Neural progenitor cell (in vitro differentiated cells): ENCODE measurements around the gene C8A. TPM values are rescaled to one million over a fixed set of nuclear protein-coding genes. Genes with fewer than 3 reads are reported as not detected.
A peak's percentile ranks its signal among the peaks of the same experiment; 100 is the strongest.

ENCODE experiments used
- DNase-seq: peaks from one replicate; pipeline ENCODE4 v3.0.0-alpha.2; 2016; ENCODE audit warnings: low spot score
- H2AFZ ChIP-seq: fragments of 200-600 bp; sonication (generic); replicated peaks from 2 replicates; pipeline ENCODE4 v1.6.1; 2016; ENCODE audit warnings: antibody characterized with exemption
- H3F3A ChIP-seq: fragments of 200-600 bp; sonication (generic); 2 replicates; pipeline ENCODE4 v1.6.1; 2016; ENCODE audit warnings: antibody characterized with exemption, low read depth
- H3K27ac ChIP-seq: fragments of 200-600 bp; sonication (generic); 2 replicates; pipeline ENCODE4 v1.5.1; 2016; ENCODE audit warnings: mild to moderate bottlenecking
- H3K27me3 ChIP-seq: fragments of 200-600 bp; sonication (generic); 2 replicates; pipeline ENCODE4 v1.6.1; 2016; ENCODE audit warnings: mild to moderate bottlenecking, moderate library complexity
- H3K36me3 ChIP-seq: fragments of 200-600 bp; sonication (generic); 2 replicates; pipeline ENCODE4 v1.5.1; 2016
- H3K4me1 ChIP-seq: fragments of 200-600 bp; sonication (generic); 2 replicates; pipeline ENCODE4 v1.6.1; 2016; ENCODE audit warnings: mixed run types
- H3K4me2 ChIP-seq: fragments of 200-600 bp; sonication (generic); 2 replicates; pipeline ENCODE4 v1.6.1; 2016
- H3K4me3 ChIP-seq: fragments of 200-600 bp; sonication (generic); 2 replicates; pipeline ENCODE4 v1.5.1; 2016
- H3K79me2 ChIP-seq: fragments of 200-600 bp; sonication (generic); 2 replicates; pipeline ENCODE4 v1.6.1; 2016; ENCODE audit warnings: low read depth
- H3K9ac ChIP-seq: fragments of 200-600 bp; sonication (generic); 2 replicates; pipeline ENCODE4 v1.6.1; 2016
- H3K9me3 ChIP-seq: fragments of 200-600 bp; sonication (generic); 2 replicates; pipeline ENCODE4 v1.5.1; 2016; ENCODE audit warnings: low read depth
- H4K20me1 ChIP-seq: fragments of 200-600 bp; sonication (generic); 2 replicates; pipeline ENCODE4 v1.6.1; 2016; ENCODE audit warnings: low read depth
- H3K27ac Mint-ChIP-seq: 3 replicates; pipeline ENCODE4 v1.8.0; 2021; ENCODE audit warnings: mixed read lengths
- H3K27me3 Mint-ChIP-seq: 2 replicates; pipeline ENCODE4 v1.8.0; 2022; ENCODE audit warnings: low read depth, mild to moderate bottlenecking, inconsistent platforms, moderate library complexity, mixed read lengths; ENCODE audit not compliant: insufficient read depth
- H3K36me3 Mint-ChIP-seq: 3 replicates; pipeline ENCODE4 v1.8.0; 2021; ENCODE audit warnings: mixed read lengths
- H3K4me1 Mint-ChIP-seq: 3 replicates; pipeline ENCODE4 v1.8.0; 2021; ENCODE audit warnings: mixed read lengths
- H3K4me3 Mint-ChIP-seq: 3 replicates; pipeline ENCODE4 v1.8.0; 2021; ENCODE audit warnings: mild to moderate bottlenecking, moderate library complexity, mixed read lengths
- H3K9me3 Mint-ChIP-seq: 3 replicates; pipeline ENCODE4 v1.8.0; 2020; ENCODE audit warnings: mixed read lengths
- CTCF ChIP-seq: fragments of 200-600 bp; sonication (generic); IDR thresholded peaks from 2 replicates; pipeline ENCODE4 v1.5.1; 2017; ENCODE audit warnings: antibody characterized with exemption, mild to moderate bottlenecking
- EZH2 ChIP-seq: fragments of 200-600 bp; sonication (generic); IDR thresholded peaks from 2 replicates; pipeline ENCODE4 v1.6.1; 2017; ENCODE audit warnings: antibody characterized with exemption, mild to moderate bottlenecking, moderate library complexity
- EZH2phosphoT487 ChIP-seq: fragments of 200-600 bp; sonication (generic); IDR thresholded peaks from 2 replicates; pipeline ENCODE4 v1.6.1; 2017; ENCODE audit warnings: antibody characterized with exemption
- total RNA-seq: library from RNA; depleted of rRNA; stranded (reverse); fragments of >200 nt; gene quantifications from 2 replicates; pipeline ENCODE4 v1.2.3, GENCODE V29; 2015; ENCODE audit warnings: low replicate concordance

The C8A gene
- total RNA-seq, 1 donor from 2014 or later, result not detected

GRCh38 chr1:56874689-56875088 is 20.1 kb downstream of the C8A start:
- TF ChIP-seq EZH2phosphoT487, result no peak
- no peaks in the 10 kb centered on the region for H3K36me3 Mint-ChIP-seq
- H3K36me3 ChIP-seq, result no peaks in the 10 kb centered on the region
- H3K4me2 ChIP-seq, result no peak overlapping the region
- DNase-seq, result no peak
- no peaks in the 10 kb centered on the region for H3F3A ChIP-seq
- no peaks in the 10 kb centered on the region for H4K20me1 ChIP-seq
- no peak overlapping the region for H3K27ac Mint-ChIP-seq
- H3K9me3 ChIP-seq, result no peaks in the 10 kb centered on the region
- peaks cover 3% of the 10 kb centered on the region for H3K9me3 Mint-ChIP-seq
- no peaks in the 10 kb centered on the region for H3K79me2 ChIP-seq
- no peak overlapping the region for H3K9ac ChIP-seq
- peaks cover 4% of the 10 kb centered on the region for H3K27me3 ChIP-seq
- no peak overlapping the region for H3K4me3 ChIP-seq
- H2AFZ ChIP-seq, result no peak overlapping the region
- H3K27me3 Mint-ChIP-seq, result peaks cover 6% of the 10 kb centered on the region
- no peak overlapping the region for H3K27ac ChIP-seq
- H3K4me3 Mint-ChIP-seq, result no peak overlapping the region
- no peaks in the 10 kb centered on the region for H3K4me1 ChIP-seq
- H3K4me1 Mint-ChIP-seq, result no peaks in the 10 kb centered on the region

- Mint-ChIP-seq H3K9me3 (peaks cover 3% of the 10 kb centered on the region), H3K27me3 (peaks cover 3% of the 10 kb centered on the region), H3K4me1 (no peaks in the 10 kb centered on the region), H3K36me3 (no peaks in the 10 kb centered on the region), H3K27ac (no peak overlapping the region), H3K4me3 (no peak overlapping the region)
- TF ChIP-seq CTCF, result no peak
- no peak for TF ChIP-seq EZH2
- no peak for TF ChIP-seq EZH2phosphoT487
- no peak for DNase-seq
- H3K36me3 ChIP-seq, result no peaks in the 10 kb centered on the region
- H3K4me1 ChIP-seq, result no peaks in the 10 kb centered on the region
- no peaks in the 10 kb centered on the region for H3K9me3 ChIP-seq
- H3K27me3 ChIP-seq, result no peaks in the 10 kb centered on the region
- H3K4me3 ChIP-seq, result no peak overlapping the region
- H3K79me2 ChIP-seq, result no peaks in the 10 kb centered on the region
- H2AFZ ChIP-seq, result no peak overlapping the region
- no peak overlapping the region for H3K4me2 ChIP-seq
- H4K20me1 ChIP-seq, result no peaks in the 10 kb centered on the region
- no peak overlapping the region for H3K9ac ChIP-seq
- no peaks in the 10 kb centered on the region for H3F3A ChIP-seq
- H3K27ac ChIP-seq, result no peak overlapping the region
These were observed 23.4 kb downstream of the C8A start for GRCh38 chr1:56877973-56878372.

- Histone ChIP-seq H3K9ac (no peak overlapping the region), H3K4me2 (no peak overlapping the region), H4K20me1 (no peaks in the 10 kb centered on the region), H3K4me3 (no peak overlapping the region), H3K36me3 (no peaks in the 10 kb centered on the region), H3K79me2 (no peaks in the 10 kb centered on the region), H3K27me3 (no peaks in the 10 kb centered on the region), H3F3A (no peaks in the 10 kb centered on the region), H2AFZ (no peak overlapping the region), H3K27ac (no peak overlapping the region), H3K4me1 (no peaks in the 10 kb centered on the region), H3K9me3 (no peaks in the 10 kb centered on the region)
- H3K27me3 Mint-ChIP-seq, result peaks cover 6% of the 10 kb centered on the region
- DNase-seq, result no peak
- no peak overlapping the region for H3K27ac Mint-ChIP-seq
- TF ChIP-seq EZH2phosphoT487 (no peak), CTCF (no peak), EZH2 (no peak)
- H3K4me3 Mint-ChIP-seq, result no peak overlapping the region
- no peaks in the 10 kb centered on the region for H3K9me3 Mint-ChIP-seq
- H3K36me3 Mint-ChIP-seq, result no peaks in the 10 kb centered on the region
- H3K4me1 Mint-ChIP-seq, result no peaks in the 10 kb centered on the region
These were observed 26.2 kb downstream of the C8A start for GRCh38 chr1:56880774-56881173.

DNA sequence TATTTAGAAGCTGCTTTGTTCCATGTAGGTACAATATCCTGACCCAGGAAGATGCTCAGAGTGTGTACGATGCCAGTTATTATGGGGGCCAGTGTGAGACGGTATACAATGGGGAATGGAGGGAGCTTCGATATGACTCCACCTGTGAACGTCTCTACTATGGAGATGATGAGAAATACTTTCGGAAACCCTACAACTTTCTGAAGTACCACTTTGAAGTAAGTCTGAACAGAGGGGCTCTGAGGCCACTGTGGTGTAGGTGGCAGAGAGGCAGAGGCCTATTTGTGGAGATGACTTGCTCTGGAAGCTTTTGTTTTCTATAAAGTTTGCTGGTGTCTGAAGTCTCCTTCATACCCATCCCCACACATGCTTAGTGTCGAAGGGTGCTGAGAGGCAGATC is 26.8 kb downstream of the C8A start:
- Mint-ChIP-seq H3K9me3 (no peaks in the 10 kb centered on the region), H3K4me3 (no peak overlapping the region), H3K27me3 (peaks cover 6% of the 10 kb centered on the region), H3K4me1 (no peaks in the 10 kb centered on the region), H3K27ac (no peak overlapping the region), H3K36me3 (no peaks in the 10 kb centered on the region)
- DNase-seq, result no peak
- Histone ChIP-seq H2AFZ (peak overlapping the region; percentile 31), H3F3A (no peaks in the 10 kb centered on the region), H4K20me1 (no peaks in the 10 kb centered on the region), H3K4me3 (no peak overlapping the region), H3K36me3 (no peaks in the 10 kb centered on the region), H3K9me3 (no peaks in the 10 kb centered on the region), H3K27ac (no peak overlapping the region), H3K79me2 (no peaks in the 10 kb centered on the region), H3K4me2 (no peak overlapping the region), H3K4me1 (no peaks in the 10 kb centered on the region), H3K9ac (no peak overlapping the region), H3K27me3 (no peaks in the 10 kb centered on the region)
- no peak for TF ChIP-seq EZH2phosphoT487
- TF ChIP-seq CTCF, result no peak
- TF ChIP-seq EZH2, result no peak
